ENCODE results near the gene SNX13. TPM values are rescaled to one million over a fixed set of nuclear protein-coding genes. Genes with fewer than 3 reads are reported as not detected.
"Not testable (repeated sequence)": the region's sequence is repeated elsewhere in the genome, so short reads cannot be mapped to it uniquely, and the experiment has no call there.

Gene SNX13
- polyA plus RNA-seq, 3 donors = 39.2 to 45.6 (median 42.7) TPM

DNA sequence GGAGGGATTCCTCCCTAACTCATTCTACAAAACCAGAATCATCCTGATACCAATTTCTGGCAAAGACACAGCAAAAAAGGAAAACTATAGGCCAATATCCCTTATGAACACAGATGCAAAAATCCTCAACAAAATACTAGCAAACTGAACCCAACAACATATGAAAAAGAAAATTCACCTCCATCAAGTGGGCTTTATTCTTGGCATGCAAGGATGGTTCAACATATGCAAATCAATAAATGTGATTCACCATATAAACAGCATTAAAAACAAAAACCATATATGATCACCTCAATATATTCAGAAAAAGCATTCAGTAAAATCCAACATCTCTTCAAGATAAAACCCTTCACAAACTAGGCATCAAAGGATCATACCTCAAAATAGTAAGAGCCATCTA is 23.5 kb downstream of the SNX13 start:
- no peak for DNase-seq

DNA sequence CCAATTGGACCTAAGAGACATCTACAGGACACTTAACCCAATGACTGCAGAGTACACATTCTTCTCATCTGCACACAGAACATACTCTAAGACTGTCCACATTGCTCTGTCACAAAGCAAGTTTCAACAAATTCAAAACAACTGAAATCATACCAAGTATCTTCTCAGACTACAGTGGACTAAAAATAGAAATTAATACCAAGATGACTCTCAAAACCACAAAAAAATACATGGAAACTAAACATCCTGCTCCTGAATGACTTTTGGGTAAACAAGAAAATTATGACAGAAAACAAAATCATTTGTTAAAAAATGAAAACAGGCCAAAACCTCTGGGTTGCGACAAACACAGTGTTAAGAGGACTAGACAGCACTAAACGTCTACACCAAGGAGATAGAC is 24.5 kb downstream of the SNX13 start:
- no peak for DNase-seq

DNA sequence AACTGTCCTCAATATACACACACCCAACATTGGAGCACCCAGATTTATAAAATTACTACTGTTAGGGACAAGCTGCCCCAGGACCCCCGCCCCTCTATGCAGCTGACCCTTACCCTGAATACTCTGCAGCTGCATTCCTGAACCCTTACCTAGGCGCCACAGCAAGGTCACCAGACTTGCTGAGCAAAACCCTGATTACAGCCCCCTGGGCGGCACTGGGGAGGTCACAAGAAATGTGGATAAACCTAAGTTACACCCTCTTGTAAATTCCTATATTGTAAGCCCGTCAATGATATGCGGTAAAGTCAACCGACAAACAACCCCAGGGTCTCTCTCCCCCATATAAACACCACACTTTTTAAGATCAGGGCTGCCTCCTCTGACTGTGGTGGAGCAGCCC is 25.1 kb downstream of the SNX13 start:
- no peak for DNase-seq

DNA sequence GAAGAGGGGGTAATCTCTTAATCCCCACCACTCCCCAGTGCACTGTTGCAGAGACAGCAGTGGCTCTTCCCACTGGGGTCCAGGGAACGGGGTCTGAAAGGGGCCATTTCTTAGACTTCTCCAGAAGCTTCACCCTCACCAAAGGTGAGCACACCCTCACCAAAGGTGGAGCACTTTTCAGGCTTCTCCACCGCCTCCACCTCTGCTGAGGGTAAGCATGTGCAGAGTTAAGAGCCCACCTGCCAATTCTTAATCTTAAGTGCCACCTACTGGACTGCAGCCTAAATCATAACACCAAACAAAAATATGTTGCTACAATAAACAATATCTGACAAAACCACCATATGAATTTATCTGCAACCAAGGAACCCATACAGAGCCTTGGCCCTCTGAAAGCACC is 27.0 kb downstream of the SNX13 start:
- DNase-seq = no peak

DNA sequence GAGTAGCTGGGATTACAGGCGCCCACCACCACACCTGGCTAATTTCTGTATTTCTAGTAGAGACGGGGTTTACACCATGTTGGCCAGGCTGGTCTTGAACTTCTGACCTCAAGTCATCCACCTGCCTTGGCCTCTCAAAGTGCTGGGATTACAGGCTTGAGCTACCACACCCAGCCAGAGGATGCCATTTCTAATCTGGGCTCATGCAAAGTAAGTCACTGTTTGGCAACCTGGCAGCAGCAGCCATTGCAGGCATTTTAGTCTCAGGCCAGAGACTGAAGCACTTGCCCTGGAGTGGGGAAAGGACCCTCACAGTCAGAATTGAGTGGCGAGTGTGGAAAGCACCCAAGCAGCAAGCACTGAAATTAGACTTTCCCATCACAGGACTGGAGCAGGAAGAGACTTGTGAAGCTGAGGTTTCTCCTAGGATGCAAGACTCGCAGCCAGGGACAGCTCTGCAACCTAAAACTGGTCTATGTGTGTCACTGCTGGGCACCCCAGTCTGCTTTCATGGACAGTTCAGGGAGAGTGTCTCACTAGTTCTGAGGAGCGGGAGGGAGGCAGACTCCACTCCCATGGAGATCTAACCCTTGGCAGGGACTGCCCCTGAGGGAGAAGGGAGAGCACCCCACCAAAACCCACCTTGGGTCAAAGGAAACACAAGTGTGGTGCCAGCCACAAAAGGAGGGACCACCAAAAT is 27.6 kb downstream of the SNX13 start:
- DNase-seq = no peak

DNA sequence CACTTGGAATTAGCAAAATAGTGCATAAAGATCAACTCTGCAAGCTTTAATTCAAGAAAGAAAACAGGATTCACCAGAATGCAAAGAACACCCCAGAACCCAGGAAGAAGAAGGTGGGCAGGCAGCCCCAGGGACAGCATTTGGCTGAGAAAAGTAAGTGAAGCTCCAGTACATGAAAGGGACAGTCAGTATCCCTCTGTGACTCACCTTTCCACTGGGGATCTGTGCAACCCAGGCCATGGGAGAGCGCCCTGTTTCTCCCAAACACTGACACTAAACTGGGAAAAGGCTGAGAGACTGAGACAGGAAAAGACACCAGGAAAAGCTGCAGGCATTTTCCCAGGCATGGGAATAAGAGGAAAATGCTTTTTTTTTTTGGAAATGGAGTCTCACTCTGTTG is 28.2 kb downstream of the SNX13 start:
- DNase-seq = no peak

DNA sequence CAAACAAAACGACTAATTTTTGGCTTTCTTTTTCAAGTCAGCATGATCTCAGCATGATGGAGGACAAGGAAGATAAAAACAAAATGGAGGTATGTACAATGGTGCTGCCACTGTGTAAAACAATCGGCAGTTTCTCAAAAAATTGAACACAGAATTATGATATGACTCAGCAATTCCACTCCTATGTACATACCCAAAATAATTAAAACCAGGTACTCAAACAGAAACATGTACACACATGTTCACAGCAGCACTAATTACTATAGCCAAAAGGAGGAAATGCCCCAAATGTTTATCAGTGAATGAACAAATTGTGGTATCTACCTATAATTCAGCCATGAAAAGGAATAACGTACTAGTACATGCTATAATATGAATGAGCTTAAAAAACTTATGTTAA is 29.9 kb downstream of the SNX13 start:
- DNase-seq = no peak

DNA sequence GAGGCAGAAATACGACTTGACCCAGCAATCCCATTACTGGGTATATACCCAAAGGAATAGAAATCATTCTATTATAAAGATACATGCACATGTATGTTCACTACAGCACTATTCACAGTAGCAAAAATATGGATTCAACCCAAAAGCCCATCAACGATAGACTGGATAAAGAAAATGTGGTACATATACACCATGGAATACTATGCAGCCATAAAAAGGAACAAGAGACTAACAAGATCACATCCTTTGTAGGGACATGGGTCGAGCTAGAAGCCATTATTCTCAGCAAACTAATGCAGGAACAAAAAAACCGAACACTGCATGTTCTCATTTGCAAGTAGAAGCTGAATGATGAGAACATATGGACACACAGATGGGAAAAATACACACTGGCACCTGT is 31.0 kb downstream of the SNX13 start:
- not testable (repeated sequence) for DNase-seq

DNA sequence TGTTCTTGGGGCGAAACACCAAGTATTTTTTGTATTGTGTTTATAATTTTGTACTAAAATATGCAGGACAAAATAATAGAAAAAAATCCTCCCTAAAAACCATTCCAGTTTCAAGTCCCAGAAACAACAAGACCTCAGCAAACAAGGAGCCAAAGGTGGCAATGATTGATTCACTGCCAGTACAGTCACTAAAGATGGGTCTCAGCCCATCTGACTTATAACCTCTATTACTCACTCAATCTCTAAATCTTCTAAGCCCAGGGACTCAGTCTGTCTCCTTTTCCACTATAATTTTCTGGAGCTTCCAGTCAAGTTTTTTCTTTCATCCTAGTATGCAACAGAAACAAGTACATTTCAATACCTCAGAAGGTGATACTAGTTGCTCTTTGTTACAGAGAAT is 33.3 kb downstream of the SNX13 start:
- no peak for DNase-seq

DNA sequence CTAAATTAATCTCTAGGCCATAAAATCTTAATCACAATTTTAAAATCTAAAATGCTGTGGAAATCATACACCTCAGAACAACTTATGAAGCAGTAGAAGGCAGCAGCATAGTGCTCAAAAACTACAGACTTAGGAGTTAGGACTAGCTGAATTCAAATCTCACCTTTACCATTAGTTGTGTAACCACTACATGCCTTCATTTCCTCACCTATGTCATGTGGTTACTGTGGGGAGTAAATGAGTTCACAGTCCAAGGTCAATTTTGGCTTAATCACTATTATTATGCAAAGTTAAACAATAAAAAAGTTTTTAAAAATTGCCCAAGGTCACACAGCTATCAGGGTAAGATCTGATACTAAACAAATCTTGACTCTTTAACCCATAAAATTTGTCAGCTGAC is 37.0 kb downstream of the SNX13 start:
- no peak for DNase-seq

DNA sequence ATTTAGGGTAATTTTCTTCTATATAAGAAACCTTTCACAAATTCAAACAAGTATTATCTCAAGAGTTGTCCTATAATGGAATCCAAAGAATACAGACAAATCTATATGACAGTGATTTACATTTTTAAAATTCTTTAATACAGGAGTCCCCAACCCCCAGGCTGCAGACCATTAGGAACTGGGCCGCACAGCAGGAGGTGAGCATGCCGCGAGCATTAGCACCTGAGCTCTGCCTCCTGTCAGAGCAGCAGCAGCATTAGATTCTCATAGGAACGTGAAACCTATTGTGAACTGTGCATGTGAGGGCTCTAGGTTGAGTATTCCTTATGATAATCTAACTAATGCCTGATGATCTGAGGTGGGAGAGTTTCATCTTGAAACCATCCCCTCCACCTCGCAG is 37.7 kb downstream of the SNX13 start:
- no peak for DNase-seq

DNA sequence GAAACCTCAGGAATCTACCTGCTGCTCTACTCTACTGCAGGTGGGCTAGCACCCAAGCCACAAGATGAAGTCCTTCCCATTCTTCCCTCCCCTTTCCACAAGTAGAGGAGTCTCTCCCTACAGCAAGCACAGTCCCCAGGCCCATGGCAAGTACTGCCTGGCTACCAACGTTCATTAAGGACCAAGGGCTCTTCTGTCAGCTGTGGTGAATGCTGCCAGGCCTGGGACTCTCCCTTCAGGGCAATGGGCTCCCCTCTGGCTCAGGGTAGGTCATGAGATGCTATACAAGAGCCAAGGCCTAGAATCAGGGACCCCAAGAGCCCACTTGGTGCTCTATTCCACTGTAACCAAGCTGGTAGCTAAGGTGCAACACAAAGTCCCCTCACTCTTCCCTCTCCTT is 39.8 kb downstream of the SNX13 start:
- no peak for DNase-seq

DNA sequence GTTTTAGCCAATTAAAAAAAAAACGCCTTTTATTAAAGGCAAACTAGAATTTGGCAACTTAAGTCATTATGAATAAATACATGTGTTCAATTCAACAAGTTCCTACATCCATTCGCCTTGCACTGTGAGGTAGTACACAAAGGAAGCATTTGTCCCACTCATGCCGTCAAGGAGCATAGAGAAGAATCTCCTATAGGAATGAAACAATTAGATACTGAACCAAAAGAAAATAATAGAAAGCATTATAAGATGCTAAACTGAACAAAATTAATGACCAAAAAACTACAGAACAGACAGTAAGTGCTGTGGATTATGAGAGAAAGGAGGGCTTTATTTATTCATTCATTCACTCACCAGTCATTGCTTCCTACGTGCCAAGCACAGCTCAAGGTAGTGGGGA is 42.2 kb downstream of the SNX13 start:
- DNase-seq = no peak

DNA sequence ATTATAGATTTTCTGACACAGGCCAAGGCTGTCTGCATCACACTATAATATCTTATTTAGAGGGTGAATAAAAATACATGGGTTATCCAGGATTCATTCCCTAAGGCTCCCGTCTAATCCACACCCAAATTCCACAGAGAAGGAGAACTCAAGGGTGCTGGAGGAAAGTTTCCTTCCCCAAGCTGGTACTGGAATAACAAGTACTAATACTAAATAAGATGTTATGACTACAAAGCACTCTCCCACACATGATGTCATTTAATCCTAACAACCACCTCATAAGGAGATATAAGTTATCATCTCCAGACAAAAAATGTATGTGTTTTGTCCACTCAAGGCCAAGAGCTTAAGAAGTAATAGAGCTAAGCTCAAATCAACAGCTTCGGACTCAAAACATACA is 53.0 kb downstream of the SNX13 start:
- DNase-seq = no peak

DNA sequence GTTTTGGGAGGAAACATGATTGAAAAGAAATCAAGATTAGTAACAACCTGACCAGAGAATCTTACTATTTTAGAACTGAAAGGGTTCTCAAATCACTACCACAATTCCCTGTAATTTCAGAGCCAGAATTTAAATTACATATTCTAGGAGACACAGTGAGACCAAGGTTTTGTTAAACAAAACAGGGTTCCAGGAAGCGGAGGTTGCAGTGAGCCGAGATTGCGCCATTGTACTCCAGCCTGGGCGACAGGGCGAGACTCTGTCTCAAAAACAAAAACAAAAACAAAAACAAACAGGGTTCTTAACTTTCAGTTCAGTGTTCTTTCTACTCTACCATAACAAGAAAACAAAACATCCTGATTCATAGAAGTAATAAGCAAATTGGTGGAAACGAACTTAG is 57.6 kb downstream of the SNX13 start:
- no peak for DNase-seq

DNA sequence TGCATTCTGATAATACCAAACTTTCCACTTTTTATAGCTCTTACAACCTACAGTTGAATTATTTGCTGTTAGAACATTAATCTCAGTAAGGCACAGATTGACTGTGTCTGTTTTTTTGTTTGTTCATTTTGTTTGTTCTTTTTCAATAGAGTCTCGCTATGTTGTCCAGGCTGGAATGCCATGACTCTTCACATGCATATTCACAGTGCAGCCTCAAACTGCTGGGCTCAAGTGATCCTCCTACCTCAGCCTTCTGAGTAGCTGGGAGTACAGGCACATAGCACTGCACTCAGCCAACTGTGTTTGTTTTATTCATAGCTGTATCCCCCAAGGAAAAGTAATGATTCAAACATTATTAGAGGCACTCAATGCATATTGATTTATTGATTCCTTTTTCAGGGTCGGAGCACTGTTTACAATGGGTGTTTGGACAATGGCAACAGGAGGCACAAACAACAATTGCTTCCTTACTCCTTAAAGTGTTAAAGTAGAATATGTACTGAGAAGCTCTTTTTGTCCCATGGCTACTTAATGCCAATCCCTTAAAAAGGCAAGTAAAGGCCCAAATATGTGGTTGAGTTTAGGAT is 61.1 kb downstream of the SNX13 start:
- no peak for DNase-seq

DNA sequence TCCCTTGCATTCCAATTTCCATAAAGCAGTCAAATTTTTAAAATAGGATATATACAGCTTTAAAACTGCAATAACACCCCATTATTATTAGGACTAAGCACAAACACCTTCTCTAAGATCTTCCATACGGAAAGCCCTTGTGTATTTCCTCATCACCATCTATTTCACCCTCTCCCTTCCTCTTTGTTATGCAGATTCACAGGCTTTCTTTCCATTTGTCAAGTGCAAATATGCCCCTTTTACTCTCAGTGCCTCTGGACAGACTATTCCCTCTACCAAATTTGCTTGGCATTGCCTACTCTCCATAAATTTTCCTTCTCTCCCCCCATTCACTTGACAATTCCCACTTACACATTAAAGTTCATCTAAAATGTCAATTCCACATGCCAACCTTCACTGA is 61.7 kb downstream of the SNX13 start:
- no peak for DNase-seq

DNA sequence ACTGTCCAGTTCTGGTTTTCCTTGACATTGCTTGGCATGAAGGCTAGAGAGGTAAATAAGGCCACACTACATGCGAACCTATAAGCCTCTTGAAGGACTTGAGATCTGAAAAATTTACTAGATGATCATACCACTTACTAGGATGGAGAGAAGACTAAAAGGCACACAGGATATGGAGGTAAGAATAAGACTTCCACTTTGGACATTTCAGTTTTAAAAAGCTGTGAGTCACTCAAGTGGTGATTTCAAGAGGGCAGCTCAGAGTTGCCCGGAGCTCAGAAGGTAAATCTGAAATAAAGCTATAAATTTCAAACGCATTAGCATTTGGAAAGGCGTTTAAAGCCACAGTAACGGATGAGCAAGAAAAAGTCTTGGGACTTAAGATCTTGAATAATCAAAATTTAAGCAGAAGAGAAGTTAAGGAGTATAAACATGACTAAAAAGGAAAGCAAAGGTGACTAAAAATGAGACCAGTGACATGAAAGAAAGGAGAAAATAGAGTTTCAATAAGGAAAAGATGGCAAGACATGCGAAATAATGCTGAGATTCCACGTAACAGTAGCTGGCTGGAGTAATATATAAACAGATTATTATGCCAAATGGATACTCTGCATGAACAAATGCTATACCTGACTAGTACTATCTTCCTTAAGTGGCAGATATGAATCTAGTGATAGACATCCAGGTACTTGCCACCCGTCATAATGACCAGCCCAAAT is 68.3 kb downstream of the SNX13 start:
- no peak for DNase-seq

DNA sequence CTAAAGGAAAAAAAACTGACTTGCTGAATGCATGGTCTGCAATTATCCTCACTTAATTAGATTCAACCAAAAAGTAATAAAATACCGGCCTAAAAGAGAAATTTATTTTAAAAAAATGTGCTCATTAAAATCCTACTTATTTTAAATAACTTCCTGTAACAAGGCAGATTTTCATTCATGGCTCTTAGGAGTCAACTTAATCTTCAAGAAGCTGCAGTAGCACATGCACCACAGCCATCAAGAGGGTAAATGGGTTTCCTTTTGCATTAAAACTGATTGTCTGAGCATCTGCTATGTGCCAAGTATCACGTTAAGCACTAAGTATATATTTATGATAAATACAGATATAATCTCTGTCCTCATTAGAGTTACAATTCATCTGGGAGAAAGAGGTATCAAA is 69.9 kb downstream of the SNX13 start:
- no peak for DNase-seq

DNA sequence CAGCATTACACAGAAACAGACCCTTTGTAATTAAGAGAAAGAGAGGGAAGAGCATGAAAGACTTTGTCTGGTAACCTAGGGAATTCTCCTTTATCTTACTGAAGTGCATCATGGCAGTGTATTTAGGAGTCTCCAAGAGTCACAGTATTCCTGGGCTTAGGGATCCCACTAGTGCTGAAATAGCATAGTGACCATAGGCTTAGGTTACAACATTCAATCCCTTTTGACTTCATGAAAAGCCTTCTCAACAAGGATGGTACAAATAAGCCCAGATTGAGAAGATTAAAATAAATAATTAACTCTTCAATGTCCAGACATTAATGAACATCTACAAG is 76.5 kb downstream of the SNX13 start:
- DNase-seq = no peak

DNA sequence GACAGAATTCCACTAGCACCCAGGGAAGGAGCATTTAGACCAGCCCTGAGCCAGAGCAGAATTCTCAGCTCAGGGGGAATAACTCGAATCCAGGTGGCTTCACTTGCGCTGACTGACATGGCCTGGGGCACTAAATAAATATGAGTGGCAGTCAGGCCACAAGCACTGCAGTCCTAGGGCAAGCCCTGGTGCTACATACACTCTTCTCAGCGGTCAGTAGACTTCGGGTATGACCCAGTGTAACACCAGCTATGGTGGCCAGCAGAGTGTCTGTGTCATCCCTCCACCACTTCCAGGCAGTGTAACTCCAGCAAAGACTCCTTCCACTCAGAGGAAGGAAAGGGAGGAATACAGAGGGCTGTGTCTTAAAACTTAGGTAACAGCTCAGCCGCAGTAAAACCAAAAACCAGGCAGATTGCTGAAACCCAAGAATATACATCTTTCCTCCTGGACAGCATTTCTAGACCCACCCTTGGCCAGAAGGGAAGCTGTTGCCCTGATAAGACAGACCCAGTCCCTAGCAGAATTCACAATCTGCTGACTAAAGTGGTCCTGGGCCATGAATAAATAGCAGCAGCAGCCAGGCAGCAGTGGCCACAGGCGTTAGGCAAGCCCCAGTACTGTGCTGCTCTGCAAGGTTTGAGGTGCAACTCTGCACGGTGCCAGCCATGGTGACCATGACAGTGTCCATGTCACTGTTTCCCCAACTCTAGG is 77.0 kb downstream of the SNX13 start:
- no peak for DNase-seq

DNA sequence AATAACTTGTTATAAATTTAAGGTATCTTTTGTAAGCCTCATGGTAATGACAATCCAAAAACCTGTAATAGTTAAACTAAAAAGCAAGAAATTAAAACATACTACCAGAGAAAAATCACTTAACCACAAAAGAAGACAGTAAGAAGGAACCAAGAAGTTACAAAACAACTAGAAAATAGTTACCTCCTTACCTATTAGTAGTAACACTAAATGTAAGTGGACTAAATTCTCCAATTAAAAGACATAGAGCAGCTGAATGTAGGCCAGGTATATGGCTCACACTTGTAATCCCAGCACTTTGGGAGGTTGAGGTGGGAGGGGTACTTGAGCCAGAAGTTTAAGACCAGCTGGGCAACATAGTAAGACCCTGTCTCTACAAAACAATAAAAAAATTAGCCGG is 84.0 kb downstream of the SNX13 start:
- DNase-seq = no peak

DNA sequence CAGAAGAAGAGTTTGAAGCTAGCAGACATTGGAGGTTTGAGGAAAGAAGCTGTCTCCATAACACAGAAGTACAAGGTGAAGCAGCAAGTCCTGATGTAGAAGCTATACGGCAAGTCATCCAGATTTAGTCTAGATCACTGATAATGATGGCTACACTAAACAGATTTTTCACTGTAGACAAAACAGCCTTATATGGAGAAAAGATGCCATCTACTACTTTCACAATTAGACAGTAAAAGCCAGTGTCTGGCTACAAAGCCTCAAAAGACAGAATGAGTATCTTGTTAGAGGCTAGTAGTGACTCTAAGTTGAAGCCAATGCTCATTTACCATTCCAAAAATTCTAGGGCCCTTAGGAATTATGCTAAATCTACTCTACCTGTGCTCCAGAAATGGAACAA is 85.1 kb downstream of the SNX13 start:
- no peak for DNase-seq

Measured in renal pelvis (tissue), 4 donors.